B cell (primary cell): Measurements from ENCODE around the gene ADAP1. TPM values are rescaled to one million over a fixed set of nuclear protein-coding genes. Genes with fewer than 3 reads are reported as not detected.

Experiments
- ATAC-seq: fragments of 200-7000 bp; cut with Tn5 transposase; one replicate; pipeline ENCODE4 v1.10.0; 2021; ENCODE audit warnings: low read depth, mild to moderate bottlenecking, moderate number of reproducible peaks, moderate library complexity
- CTCF ChIA-PET: fragments of 350-600 bp; sonication (Branson Sonifier 250); formaldehyde crosslinking; loops from one replicate; lab custom pipeline; 2021; ENCODE audit warnings: antibody characterized with exemption, inconsistent platforms; lab: Charles Lee
- POLR2A ChIA-PET: fragments of 350-600 bp; sonication (Branson Sonifier 250); formaldehyde crosslinking; loops from one replicate; lab custom pipeline; 2021; ENCODE audit warnings: antibody characterized with exemption; lab: Charles Lee
- DNase-seq: peaks from one replicate; pipeline ENCODE4 v3.0.0; 2013
- H2AFZ ChIP-seq: 2 replicates; pipeline ENCODE4 v1.6.1; 2012; ENCODE audit warnings: mild to moderate bottlenecking, low read depth, low read length; ENCODE audit not compliant: insufficient read depth, poor library complexity, severe bottlenecking
- H3K27ac ChIP-seq, 2 donors: 1 replicate in 1 of 2; 2 replicates in 1 of 2; pipeline ENCODE4 v1.5.1; 2012 to 2013; ENCODE audit warnings: low read length in 2 of 2, mild to moderate bottlenecking in 2 of 2, moderate library complexity in 1 of 2
- H3K27me3 ChIP-seq, 4 experiments: fragments of 200-600 bp in 1 of 4; sonication (generic) in 1 of 4; replicated peaks in 1 of 4; 1 replicate in 2 of 4; 2 replicates in 2 of 4; pipeline versions ENCODE4 v1.6.1 to v1.7.0; 2013 to 2016; ENCODE audit warnings: low read length in 3 of 4, mild to moderate bottlenecking in 2 of 4, mixed read lengths in 1 of 4, moderate library complexity in 1 of 4; ENCODE audit not compliant: insufficient read depth in 4 of 4, control insufficient read depth in 3 of 4; ENCODE audit errors: control extremely low read depth in 1 of 4
- H3K36me3 ChIP-seq, 2 experiments: replicated peaks in 1 of 2; 1 replicate in 1 of 2; 2 replicates in 1 of 2; pipeline versions ENCODE4 v1.6.1 to v1.7.1; 2013; ENCODE audit warnings: low read length in 1 of 2; ENCODE audit not compliant: insufficient read depth in 2 of 2, control insufficient read depth in 1 of 2; ENCODE audit errors: control extremely low read depth in 1 of 2, extremely low read depth in 1 of 2
- H3K4me1 ChIP-seq, 2 donors: fragments of 200-600 bp in 1 of 2; sonication (generic) in 1 of 2; 1 replicate in 1 of 2; 2 replicates in 1 of 2; pipeline versions ENCODE4 v1.5.1 to v1.6.1; 2013 to 2017; ENCODE audit warnings: low read length in 2 of 2; ENCODE audit not compliant: control insufficient read depth in 2 of 2, insufficient read depth in 2 of 2
- H3K4me2 ChIP-seq: replicated peaks from 2 replicates; pipeline ENCODE3; 2012; ENCODE audit warnings: mild to moderate bottlenecking, low read depth, low read length; ENCODE audit not compliant: poor library complexity, severe bottlenecking
- H3K4me3 ChIP-seq, 5 experiments: fragments of 200-600 bp in 1 of 5; sonication (generic) in 1 of 5; 1 replicate in 3 of 5; 2 replicates in 2 of 5; pipeline versions ENCODE4 v1.5.1 to v1.7.0; 2011 to 2016; ENCODE audit warnings: low read length in 4 of 5, mild to moderate bottlenecking in 4 of 5, low read depth in 2 of 5, control low read depth in 1 of 5, moderate library complexity in 1 of 5; ENCODE audit not compliant: insufficient read depth in 1 of 5; ENCODE audit errors: control extremely low read depth in 1 of 5, extremely low read depth in 1 of 5
- H3K79me2 ChIP-seq: fragments of 200-600 bp; sonication (generic); one replicate; pipeline ENCODE4 v1.6.0; 2016; ENCODE audit warnings: low read length; ENCODE audit not compliant: control insufficient read depth, insufficient read depth
- H3K9ac ChIP-seq: fragments of 200-600 bp; sonication (generic); 2 replicates; pipeline ENCODE4 v1.6.1; 2017; ENCODE audit warnings: mild to moderate bottlenecking, low read length, moderate library complexity
- H3K9me3 ChIP-seq, 3 donors: one replicate each; pipeline versions ENCODE4 v1.6.1 to v1.7.1; 2013; ENCODE audit warnings: low read length in 2 of 3; ENCODE audit not compliant: control insufficient read depth in 2 of 3, insufficient read depth in 1 of 3; ENCODE audit errors: control extremely low read depth in 1 of 3
- H4K20me1 ChIP-seq: 2 replicates; pipeline ENCODE4 v1.6.0; 2012; ENCODE audit warnings: mild to moderate bottlenecking, low read length; ENCODE audit not compliant: insufficient read depth, control insufficient read depth, poor library complexity, severe bottlenecking
- H3K27ac Mint-ChIP-seq: one replicate; pipeline ENCODE4 v1.8.0; 2021; ENCODE audit warnings: mixed read lengths
- H3K27me3 Mint-ChIP-seq: one replicate; pipeline ENCODE4 v1.8.0; 2021; ENCODE audit warnings: mixed read lengths
- H3K4me1 Mint-ChIP-seq: one replicate; pipeline ENCODE4 v1.8.0; 2021; ENCODE audit warnings: mixed read lengths
- H3K4me3 Mint-ChIP-seq: one replicate; pipeline ENCODE4 v1.8.0; 2021; ENCODE audit warnings: mixed read lengths
- H3K9me3 Mint-ChIP-seq: one replicate; pipeline ENCODE4 v1.8.0; 2022; ENCODE audit warnings: mixed read lengths; ENCODE audit not compliant: insufficient read depth
- EZH2 ChIP-seq: IDR thresholded peaks from 2 replicates; pipeline ENCODE4 v1.6.1; 2012; ENCODE audit warnings: borderline replicate concordance, low read depth, mild to moderate bottlenecking, moderate library complexity, low read length; ENCODE audit not compliant: insufficient read depth, poor library complexity, severe bottlenecking
- WGBS: methylation state at CpG from one replicate; pipeline ENCODE4 v1.1.5; 2013; ENCODE audit warnings: missing lambda C conversion rate; ENCODE audit not compliant: insufficient coverage; 5-methylcytosine and 5-hydroxymethylcytosine counted together
- intact Hi-C: fragments of 100-400 bp; cut with micrococcal nuclease; formaldehyde crosslinking; loops from one replicate; pipeline ENCODE4 v1.10.0; 2022
- polyA plus RNA-seq: library from polyadenylated mRNA; depleted of rRNA; stranded (reverse); fragments of >200 nt; gene quantifications from 2 replicates; pipeline ENCODE4 v1.2.3, GENCODE V29; 2012
- total RNA-seq, 2 donors: library from RNA; stranded (reverse); fragments of 120-200 nt in 1 of 2; gene quantifications; 1 replicate in 1 of 2; 2 replicates in 1 of 2; pipeline versions ENCODE4 v1.2.3 to v1.2.4, GENCODE V29; 2013 to 2022
- TF ChIP-seq, protein P1 (sequence below): fragments of 200-600 bp; IDR thresholded peaks from one replicate; pipeline ENCODE4 v1.8.0; 2022; ENCODE audit warnings: antibody characterized with exemption, mild to moderate bottlenecking

Gene ADAP1
- total and polyA plus RNA-seq, 2 donors (not counting 1 experiment from before 2014, with no cell fraction given): 10.8 to 12.9 TPM

DNA sequence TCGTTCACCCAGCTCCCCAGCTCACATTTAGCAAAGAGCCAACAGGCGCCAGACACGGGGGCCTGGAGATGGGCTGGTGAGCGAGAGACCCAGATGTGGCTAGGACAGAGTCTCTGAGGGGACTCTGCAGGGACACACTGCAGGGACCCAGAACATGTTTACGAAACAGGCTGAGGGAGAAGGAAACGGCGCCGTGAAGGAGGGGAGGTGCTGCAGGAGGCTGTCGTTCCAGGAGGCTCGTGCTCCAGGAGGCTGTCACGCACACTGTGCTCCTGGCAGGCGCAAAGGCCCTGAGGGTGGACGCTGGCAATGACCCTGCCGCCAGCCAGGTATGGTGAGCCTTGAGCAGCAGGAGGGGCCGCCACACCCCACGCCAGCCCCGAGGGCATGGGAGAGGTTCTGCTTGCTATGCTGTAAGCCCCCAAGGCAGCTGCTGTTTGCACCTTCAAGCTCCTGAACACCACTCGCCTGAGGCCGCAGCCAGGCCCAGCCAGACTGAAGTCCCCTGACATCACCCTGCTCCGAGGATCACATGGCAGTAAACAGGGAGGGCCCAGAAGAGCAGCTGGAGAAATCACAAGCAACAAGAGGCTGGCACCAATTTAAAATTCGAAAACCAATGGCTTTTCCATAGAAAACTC is 27.3 kb downstream of the ADAP1 start:
- H3K79me2 ChIP-seq: no peaks in the 10 kb centered on the region

More for the DNA sequence above, 27.3 kb downstream of the ADAP1 start:
- Mint-ChIP-seq H3K4me3 (no peak overlapping the region), H3K27ac (peak overlapping the region; percentile 71), H3K27me3 (peaks cover 3% of the 10 kb centered on the region), H3K4me1 (peaks cover 37% of the 10 kb centered on the region), H3K9me3 (no peaks in the 10 kb centered on the region)
- DNase-seq (no peak), ATAC-seq (no peak)
- ChIA-PET POLR2A (no interaction called here), CTCF (no interaction called here)
- no peaks in the 10 kb centered on the region for H3K36me3 ChIP-seq
- no peak overlapping the region for H3K4me3 ChIP-seq
- TF ChIP-seq, protein P1, sequence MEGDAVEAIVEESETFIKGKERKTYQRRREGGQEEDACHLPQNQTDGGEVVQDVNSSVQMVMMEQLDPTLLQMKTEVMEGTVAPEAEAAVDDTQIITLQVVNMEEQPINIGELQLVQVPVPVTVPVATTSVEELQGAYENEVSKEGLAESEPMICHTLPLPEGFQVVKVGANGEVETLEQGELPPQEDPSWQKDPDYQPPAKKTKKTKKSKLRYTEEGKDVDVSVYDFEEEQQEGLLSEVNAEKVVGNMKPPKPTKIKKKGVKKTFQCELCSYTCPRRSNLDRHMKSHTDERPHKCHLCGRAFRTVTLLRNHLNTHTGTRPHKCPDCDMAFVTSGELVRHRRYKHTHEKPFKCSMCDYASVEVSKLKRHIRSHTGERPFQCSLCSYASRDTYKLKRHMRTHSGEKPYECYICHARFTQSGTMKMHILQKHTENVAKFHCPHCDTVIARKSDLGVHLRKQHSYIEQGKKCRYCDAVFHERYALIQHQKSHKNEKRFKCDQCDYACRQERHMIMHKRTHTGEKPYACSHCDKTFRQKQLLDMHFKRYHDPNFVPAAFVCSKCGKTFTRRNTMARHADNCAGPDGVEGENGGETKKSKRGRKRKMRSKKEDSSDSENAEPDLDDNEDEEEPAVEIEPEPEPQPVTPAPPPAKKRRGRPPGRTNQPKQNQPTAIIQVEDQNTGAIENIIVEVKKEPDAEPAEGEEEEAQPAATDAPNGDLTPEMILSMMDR: no peak
- no peak for TF ChIP-seq EZH2
- intact Hi-C loops: no loop called here
- H4K20me1 ChIP-seq: no peaks in the 10 kb centered on the region
- no peak overlapping the region for H2AFZ ChIP-seq
- H3K9ac ChIP-seq: no peak overlapping the region
- no peak overlapping the region for H3K4me2 ChIP-seq
- WGBS: 86% methylated on average over 18 of the region's 21 CpGs
- H3K27me3 ChIP-seq: no peaks in the 10 kb centered on the region
- H3K9me3 ChIP-seq: no peaks in the 10 kb centered on the region
- H3K27ac ChIP-seq: no peak overlapping the region
- peaks cover 29 to 52% of the 10 kb centered on the region in 2 donors for H3K4me1 ChIP-seq
